ENCODE results near the gene TUBB3. TPM values are rescaled to one million over a fixed set of nuclear protein-coding genes. Genes with fewer than 3 reads are reported as not detected.

Gene TUBB3
- polyA plus RNA-seq, 4 donors: 6.7 to 18.6 (median 9.8) TPM

Other genes starting within 250 kb of the TUBB3 start
- gene CDK10, start 236.7 kb upstream of the TUBB3 start, polyA plus RNA-seq (ENCODE audit: insufficient read length in 4 of 4): 100 to 1,000 TPM in 2 of 4 donors, 10 to 100 TPM in 2; 91.2 to 110 (median 99.6) TPM
- gene SPATA2L, start 221.6 kb upstream of the TUBB3 start, polyA plus RNA-seq (ENCODE audit: insufficient read length in 4 of 4): 10 to 100 TPM in 1 of 4 donors, 1 to 10 TPM in 3; 5.4 to 11.0 (median 6.0) TPM
- gene VPS9D1, start 202.4 kb upstream of the TUBB3 start, polyA plus RNA-seq (ENCODE audit: insufficient read length in 4 of 4): 10 to 100 TPM; 10.3 to 15.0 (median 11.9) TPM
- gene ZNF276, start 201.8 kb upstream of the TUBB3 start, polyA plus RNA-seq (ENCODE audit: insufficient read length in 4 of 4): 10 to 100 TPM; 26.6 to 31.6 (median 28.4) TPM
- 10 to 100 TPM; 21.2 to 26.5 (median 24.0) TPM for gene FANCA, start 106.7 kb upstream of the TUBB3 start, polyA plus RNA-seq (ENCODE audit: insufficient read length in 4 of 4)
- 10 to 100 TPM; 10.9 to 14.9 (median 11.0) TPM for gene SPIRE2, start 94.9 kb upstream of the TUBB3 start, polyA plus RNA-seq (ENCODE audit: insufficient read length in 4 of 4)
- 100 to 1,000 TPM; 110 to 136 (median 123) TPM for gene TCF25, start 49.8 kb upstream of the TUBB3 start, polyA plus RNA-seq (ENCODE audit: insufficient read length in 4 of 4)
- gene MC1R, start 4.5 kb upstream of the TUBB3 start, polyA plus RNA-seq (ENCODE audit: insufficient read length in 4 of 4): 1 to 10 TPM; 2.9 to 4.8 (median 3.4) TPM
- 10 to 100 TPM; 36.6 to 43.4 (median 39.9) TPM for gene DEF8, start 25.4 kb downstream of the TUBB3 start, polyA plus RNA-seq (ENCODE audit: insufficient read length in 4 of 4)
- gene DBNDD1, start 96.1 kb downstream of the TUBB3 start, polyA plus RNA-seq (ENCODE audit: insufficient read length in 4 of 4): 10 to 100 TPM; 11.4 to 18.2 (median 12.3) TPM
- under 1 TPM in 3 of 4 donors, not detected in 1; 0.10 to 0.43 (median 0.26) TPM for gene PRDM7, start 154.0 kb downstream of the TUBB3 start, polyA plus RNA-seq (ENCODE audit: insufficient read length in 4 of 4)